BLaER1 treated with 17β-estradiol and CSF1 and Interleukin-3, amounts not matched to agents 10 nM and 100 nM (cell line): Measurements from ENCODE around the gene MEGF6.
A peak's percentile ranks its signal among the peaks of the same experiment; 100 is the strongest.

Experiments used
- H3K27ac ChIP-seq, 11 experiments: shearing (Covaris generic); formaldehyde crosslinking; 2 replicates each; pipeline ENCODE4 v1.8.1; 2022
- H3K27me3 ChIP-seq, 11 experiments: shearing (Covaris generic); formaldehyde crosslinking; 2 replicates each; pipeline ENCODE4 v1.8.1; 2022
- H3K36me3 ChIP-seq, 11 experiments: shearing (Covaris generic); formaldehyde crosslinking; 2 replicates each; pipeline ENCODE4 v1.8.1; 2022
- H3K4me1 ChIP-seq, 10 experiments: shearing (Covaris generic); formaldehyde crosslinking; 2 replicates each; pipeline ENCODE4 v1.8.1; 2022
- H3K4me2 ChIP-seq, 11 experiments: shearing (Covaris generic); formaldehyde crosslinking; 2 replicates each; pipeline ENCODE4 v1.8.1; 2022
- H3K4me3 ChIP-seq, 10 experiments: shearing (Covaris generic); formaldehyde crosslinking; 2 replicates each; pipeline ENCODE4 v1.8.1; 2022
- H3K9ac ChIP-seq, 11 experiments: shearing (Covaris generic); formaldehyde crosslinking; 2 replicates each; pipeline ENCODE4 v1.8.1; 2022
- H3K9me3 ChIP-seq, 11 experiments: shearing (Covaris generic); formaldehyde crosslinking; replicated peaks in 1 of 11; 2 replicates each; pipeline ENCODE4 v1.8.1; 2022
- H4K20me1 ChIP-seq, 11 experiments: shearing (Covaris generic); formaldehyde crosslinking; 2 replicates each; pipeline ENCODE4 v1.8.1; 2022
- Cebpa-rat ChIP-seq, 11 experiments: shearing (Covaris generic); IDR thresholded peaks; 2 replicates each; pipeline ENCODE4 v1.8.1; 2022

Gene MEGF6

DNA sequence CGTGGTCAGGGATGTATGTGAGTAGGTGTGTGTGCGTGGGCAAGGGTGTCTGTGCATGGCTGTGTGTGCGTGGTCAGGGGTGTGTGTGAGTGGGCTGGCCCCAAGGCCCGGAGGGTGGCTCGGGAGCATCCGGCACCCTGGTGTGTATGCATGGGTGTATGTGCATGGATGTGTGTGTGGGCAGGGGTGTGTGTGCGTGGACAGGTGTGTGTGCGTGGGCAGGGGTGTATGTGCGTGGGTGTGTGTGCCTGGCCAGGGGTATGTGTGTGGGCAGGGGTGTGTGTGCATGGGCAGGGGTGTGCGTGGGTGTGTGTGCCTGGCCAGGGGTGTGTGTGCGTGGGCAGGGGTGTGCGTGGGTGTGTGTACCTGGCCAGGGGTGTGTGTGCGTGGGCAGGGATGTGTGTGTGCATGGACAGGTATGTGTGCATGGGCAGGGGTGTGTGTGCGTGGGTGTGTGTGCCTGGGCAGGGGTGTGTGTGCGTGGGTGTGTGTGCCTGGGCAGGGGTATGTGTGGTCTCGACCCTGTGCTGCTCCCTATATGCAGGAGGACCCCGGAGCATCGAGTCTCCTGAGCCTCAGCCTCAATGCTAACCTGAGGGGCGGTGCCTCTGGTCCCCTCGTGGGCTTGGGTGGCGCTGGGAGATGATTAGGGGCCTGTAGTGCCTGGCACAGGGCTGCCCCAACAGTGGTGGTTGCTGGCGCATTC lies 140.5 kb downstream of the MEGF6 start:
- Histone ChIP-seq H3K9ac (peak overlapping the region in 6 of 11 experiments; percentile 13 to 61 (median 54); a peak in 7 of 22 replicates), H3K9me3 (no peaks in the 10 kb centered on the region), H3K4me2 (peak overlapping the region; percentile 67 to 88 (median 84)), H4K20me1 (peaks cover 0 to 31% (median 0%) of the 10 kb centered on the region in 11 experiments; a peak in 8 of 22 replicates), H3K4me3 (no peak overlapping the region), H3K4me1 (peaks cover 43 to 76% (median 66%) of the 10 kb centered on the region in 10 experiments), H3K27me3 (peaks cover 0 to 12% (median 0%) of the 10 kb centered on the region in 11 experiments; a peak in 2 of 22 replicates), H3K36me3 (no peaks in the 10 kb centered on the region), H3K27ac (peak overlapping the region in 5 of 11 experiments; percentile 32 to 70 (median 55); a peak in 6 of 22 replicates)
- TF ChIP-seq Cebpa-rat (IDR thresholded peaks at IDR 0.05): no peak

DNA sequence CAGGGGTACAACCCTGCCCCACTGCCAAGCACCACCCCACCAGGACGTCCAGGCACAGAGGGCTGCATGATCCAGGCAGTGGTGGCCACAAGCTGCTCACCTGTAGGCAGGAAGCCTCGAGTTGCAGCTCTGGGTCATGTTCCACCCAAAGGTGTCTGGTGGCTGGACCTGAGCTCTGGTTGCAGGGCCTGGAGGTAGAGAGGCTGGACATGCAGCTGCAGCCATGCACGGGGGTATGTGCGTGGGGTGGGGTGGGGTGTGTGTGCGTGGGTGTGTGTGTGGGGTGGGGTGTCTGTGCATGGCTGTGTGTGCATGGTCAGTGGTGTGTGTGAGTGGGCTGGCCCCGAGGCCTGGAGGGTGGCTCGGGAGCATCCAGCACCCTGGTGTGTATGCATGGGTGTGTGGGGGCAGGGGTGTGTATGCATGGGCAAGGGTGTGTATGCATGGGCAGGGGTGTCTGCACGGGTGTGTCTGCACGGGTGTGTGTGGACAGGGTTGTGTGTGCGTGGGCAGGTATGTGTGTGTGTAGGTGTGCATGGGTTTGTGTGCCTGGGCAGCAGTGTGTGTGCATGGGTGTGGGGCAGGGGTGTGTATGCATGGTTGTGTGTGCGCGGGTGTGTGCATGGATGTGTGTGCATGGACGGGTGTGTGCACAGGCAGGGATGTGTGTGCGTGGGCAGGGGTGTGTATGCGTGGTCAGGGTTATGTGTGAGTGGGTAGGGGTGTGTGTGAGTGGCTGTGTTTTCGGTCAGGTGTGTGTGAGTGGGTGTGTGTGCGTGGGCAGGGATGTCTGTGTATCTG lies 141.3 kb downstream of the MEGF6 start:
- peak overlapping the region; percentile 67 to 93 (median 85); a peak in 18 of 22 replicates for H3K4me2 ChIP-seq
- H3K27ac ChIP-seq: no peak overlapping the region
- H3K36me3 ChIP-seq: no peaks in the 10 kb centered on the region
- no peak overlapping the region for H3K9ac ChIP-seq
- peaks cover 0 to 31% (median 0%) of the 10 kb centered on the region in 11 experiments; a peak in 8 of 22 replicates for H4K20me1 ChIP-seq
- H3K4me3 ChIP-seq: no peak overlapping the region
- H3K4me1 ChIP-seq: peaks cover 48 to 83% (median 73%) of the 10 kb centered on the region in 10 experiments
- H3K9me3 ChIP-seq: no peaks in the 10 kb centered on the region
- peaks cover 0 to 12% (median 0%) of the 10 kb centered on the region in 11 experiments; a peak in 2 of 22 replicates for H3K27me3 ChIP-seq
- no peak for TF ChIP-seq Cebpa-rat (IDR thresholded peaks at IDR 0.05)

DNA sequence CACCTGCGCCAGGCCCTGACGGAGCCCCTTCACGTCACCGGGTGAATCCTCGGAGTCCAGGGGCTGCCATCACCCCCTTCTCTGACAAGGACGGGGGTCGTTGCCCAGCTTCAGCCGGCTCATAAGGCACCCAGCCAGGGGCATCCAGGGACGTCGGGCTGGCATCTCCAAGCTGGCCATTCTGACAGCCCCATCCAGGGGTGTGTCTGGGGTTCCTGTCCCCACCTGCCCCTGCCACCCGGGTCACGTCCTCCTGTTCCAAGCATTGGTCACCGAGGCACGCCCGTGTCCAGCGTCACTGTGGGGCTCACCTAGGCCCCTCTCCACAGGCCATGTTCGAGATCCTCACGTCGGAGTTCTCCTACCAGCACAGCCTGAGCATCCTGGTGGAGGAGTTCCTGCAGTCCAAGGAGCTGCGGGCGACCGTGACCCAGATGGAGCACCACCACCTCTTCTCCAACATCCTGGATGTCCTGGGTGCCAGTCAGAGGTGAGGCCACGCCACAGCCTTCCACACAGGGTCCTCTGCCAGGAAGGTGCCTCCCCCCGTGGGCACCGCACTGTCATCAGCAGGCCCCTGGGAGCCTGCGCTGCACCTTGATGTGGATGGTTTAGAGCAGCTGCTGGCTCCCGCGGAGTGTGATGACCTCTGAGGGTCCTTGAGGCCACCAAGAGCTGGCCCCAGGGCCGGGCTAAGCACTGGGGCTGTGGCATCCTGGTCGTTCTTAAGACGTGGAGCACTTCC lies 142.0 kb downstream of the MEGF6 start:
- no peak overlapping the region for H3K9ac ChIP-seq
- no peak overlapping the region for H3K4me3 ChIP-seq
- H3K9me3 ChIP-seq: no peaks in the 10 kb centered on the region
- TF ChIP-seq Cebpa-rat (IDR thresholded peaks at IDR 0.05): no peak
- peaks cover 0 to 31% (median 0%) of the 10 kb centered on the region in 11 experiments; a peak in 8 of 22 replicates for H4K20me1 ChIP-seq
- peaks cover 0 to 12% (median 0%) of the 10 kb centered on the region in 11 experiments; a peak in 2 of 22 replicates for H3K27me3 ChIP-seq
- H3K4me1 ChIP-seq: peaks cover 48 to 91% (median 79%) of the 10 kb centered on the region in 10 experiments
- H3K4me2 ChIP-seq: peak overlapping the region in 7 of 11 experiments; percentile 33 to 93 (median 79); a peak in 11 of 22 replicates
- no peaks in the 10 kb centered on the region for H3K36me3 ChIP-seq
- H3K27ac ChIP-seq: no peak overlapping the region

DNA sequence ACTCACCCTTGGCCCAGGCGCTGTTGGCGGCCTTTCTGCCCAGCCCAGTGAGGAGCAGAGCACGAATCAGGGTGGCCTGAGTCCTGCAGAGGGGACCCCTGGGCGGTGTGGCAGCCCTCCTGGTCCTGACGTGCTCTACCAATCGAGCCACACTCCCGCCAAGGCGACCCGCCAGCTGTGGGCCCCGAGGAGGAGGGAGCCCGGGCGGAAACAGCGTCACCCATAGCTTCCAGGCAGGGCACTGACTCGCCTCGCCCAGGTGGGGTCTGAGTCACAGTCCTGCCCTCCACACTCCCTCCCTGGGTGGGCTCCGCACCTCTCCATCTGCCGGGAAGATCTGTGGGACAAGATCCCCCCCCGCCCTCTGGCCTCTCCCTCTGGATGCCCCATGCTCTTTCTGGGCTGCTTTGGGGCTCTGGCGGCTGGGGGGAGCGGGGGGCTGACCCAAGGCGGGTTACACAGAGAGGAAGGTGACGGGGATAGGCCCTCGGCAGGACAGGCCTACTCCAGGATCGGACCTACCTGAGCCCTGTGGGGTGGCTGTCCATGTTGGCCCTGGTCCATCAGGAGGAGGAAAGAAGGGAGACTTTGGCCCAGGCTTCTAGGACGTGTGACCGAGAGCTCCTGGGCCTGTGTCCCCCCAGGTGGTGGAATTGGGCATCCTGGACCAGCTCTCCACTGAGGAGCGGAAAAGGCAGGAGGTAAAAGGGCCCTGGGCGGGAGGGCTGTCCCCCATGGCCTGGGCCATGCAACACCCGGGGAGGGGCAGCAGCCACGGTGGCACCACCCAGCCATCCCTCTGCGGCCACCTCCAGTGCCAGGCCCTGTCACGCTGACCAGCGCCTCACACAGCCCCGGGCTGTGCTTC lies 142.8 kb downstream of the MEGF6 start:
- Histone ChIP-seq H3K4me2 (peak overlapping the region; percentile 26 to 93 (median 79); a peak in 21 of 22 replicates), H3K27ac (peak overlapping the region in 1 of 11 experiments; percentile 34; a peak in 1 of 22 replicates), H3K4me1 (peaks cover 48 to 91% (median 82%) of the 10 kb centered on the region in 10 experiments)

DNA sequence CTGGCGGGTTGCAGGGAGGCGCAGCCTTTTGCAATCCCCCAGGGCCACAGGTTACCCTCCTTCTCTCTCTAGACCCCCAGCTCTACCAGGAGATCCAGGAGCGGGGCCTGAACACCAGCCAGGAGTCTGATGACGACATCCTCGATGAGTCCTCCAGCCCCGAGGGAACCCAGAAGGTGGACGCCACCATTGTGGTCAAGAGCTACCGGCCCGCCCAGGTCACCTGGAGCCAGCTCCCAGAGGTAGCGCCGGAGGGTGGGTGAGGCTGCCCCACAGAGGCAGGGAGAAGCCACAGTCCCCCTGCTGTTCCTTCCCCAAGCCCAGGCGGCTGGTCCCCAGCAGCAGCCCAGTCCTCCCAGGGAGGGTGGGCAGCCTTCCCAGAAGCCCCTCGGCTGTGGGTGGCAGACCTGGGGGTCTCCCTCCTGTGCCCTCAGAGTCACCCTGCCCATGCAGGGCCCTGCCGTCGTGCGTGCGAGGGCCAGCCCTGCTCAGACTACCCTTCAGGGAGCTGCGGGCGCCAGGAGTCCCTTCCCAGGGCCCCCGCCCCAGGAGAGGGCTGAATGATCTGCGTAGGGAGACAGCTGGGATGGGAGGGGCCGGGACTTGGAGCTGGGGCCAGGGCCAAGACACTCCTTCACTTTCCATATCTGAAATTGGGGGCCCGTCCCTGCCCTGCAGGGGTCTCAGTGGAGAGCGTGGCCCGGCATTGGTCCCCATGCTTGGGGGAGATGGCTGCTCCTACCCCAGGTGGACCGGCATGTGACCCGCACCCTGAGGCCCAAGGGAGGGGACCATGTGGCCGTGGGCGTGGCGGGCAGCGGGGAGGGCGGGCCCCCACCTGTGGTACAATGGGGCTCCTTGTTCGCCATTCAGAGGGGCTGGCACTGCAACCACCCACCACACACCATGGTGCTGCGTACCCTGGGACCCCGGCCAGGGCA lies 143.9 kb downstream of the MEGF6 start:
- H3K36me3 ChIP-seq: no peaks in the 10 kb centered on the region
- peaks cover 0 to 12% (median 0%) of the 10 kb centered on the region in 11 experiments; a peak in 2 of 22 replicates for H3K27me3 ChIP-seq
- peak overlapping the region; percentile 26 to 93 (median 79); a peak in 21 of 22 replicates for H3K4me2 ChIP-seq
- H3K4me1 ChIP-seq: peaks cover 48 to 83% (median 81%) of the 10 kb centered on the region in 10 experiments
- peak overlapping the region in 1 of 11 experiments; percentile 34; a peak in 1 of 22 replicates for H3K27ac ChIP-seq
- H3K4me3 ChIP-seq: no peak overlapping the region
- H4K20me1 ChIP-seq: peaks cover 0 to 30% (median 0%) of the 10 kb centered on the region in 11 experiments; a peak in 8 of 22 replicates
- H3K9ac ChIP-seq: 0 out of 22 replicates have a peak overlapping the region, but pooled peaks of 2 of the 11 experiments have one; percentile 14 to 32
- H3K9me3 ChIP-seq: no peaks in the 10 kb centered on the region
- no peak for TF ChIP-seq Cebpa-rat (IDR thresholded peaks at IDR 0.05)

More for the DNA sequence above, 142.8 kb downstream of the MEGF6 start:
- peaks cover 0 to 31% (median 0%) of the 10 kb centered on the region in 11 experiments; a peak in 8 of 22 replicates for H4K20me1 ChIP-seq
- no peaks in the 10 kb centered on the region for H3K36me3 ChIP-seq
- H3K27me3 ChIP-seq: peaks cover 0 to 12% (median 0%) of the 10 kb centered on the region in 11 experiments; a peak in 2 of 22 replicates
- H3K4me3 ChIP-seq: no peak overlapping the region
- no peak for TF ChIP-seq Cebpa-rat (IDR thresholded peaks at IDR 0.05)
- no peaks in the 10 kb centered on the region for H3K9me3 ChIP-seq
- H3K9ac ChIP-seq: peak overlapping the region in 4 of 11 experiments; percentile 14 to 32 (median 22); a peak in 2 of 22 replicates

DNA sequence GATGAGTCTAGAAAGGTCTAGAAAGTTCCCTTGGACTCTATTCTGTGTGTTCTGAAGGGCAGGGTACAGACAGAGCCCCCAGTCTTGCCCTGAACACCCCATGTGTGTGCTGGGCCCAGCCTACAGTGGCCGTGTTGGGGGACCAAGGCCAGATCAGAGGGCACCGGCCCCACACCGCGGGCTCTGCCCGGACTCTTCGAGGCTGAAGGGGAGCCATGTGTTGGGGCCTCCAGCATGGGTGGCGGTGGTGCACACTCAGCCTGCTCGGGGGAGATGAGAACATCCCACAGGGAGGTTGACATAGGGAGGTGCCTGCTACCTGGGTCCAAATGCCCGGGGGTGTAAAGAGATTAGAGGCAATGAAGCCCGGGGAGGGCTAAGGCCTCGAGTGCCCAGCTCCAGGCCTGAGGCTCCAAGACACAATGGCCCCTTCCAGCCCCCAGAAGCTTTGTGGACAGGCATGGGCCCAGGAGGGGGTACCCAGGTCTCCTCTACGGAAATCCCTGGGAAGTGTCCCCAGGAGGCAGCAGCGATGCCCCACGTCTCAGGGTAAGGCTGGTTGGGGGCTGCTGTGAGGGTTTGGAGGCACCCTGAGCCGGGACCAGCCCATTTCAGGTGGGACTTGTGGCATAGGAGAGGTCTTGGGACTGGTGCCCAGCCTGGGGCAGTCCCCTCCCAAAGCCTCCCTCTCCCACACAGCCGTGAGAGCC lies 144.8 kb downstream of the MEGF6 start:
- Histone ChIP-seq H3K9ac (peak overlapping the region in 3 of 11 experiments; percentile 3 to 31 (median 22); a peak in 2 of 22 replicates), H3K9me3 (no peaks in the 10 kb centered on the region), H3K27me3 (peaks cover 0 to 12% (median 0%) of the 10 kb centered on the region in 11 experiments; a peak in 2 of 22 replicates), H4K20me1 (peaks cover 0 to 22% (median 0%) of the 10 kb centered on the region in 11 experiments; a peak in 8 of 22 replicates), H3K27ac (0 out of 22 replicates have a peak overlapping the region, but pooled peaks of 2 of the 11 experiments have one; percentile 6 to 28), H3K4me1 (peaks cover 40 to 75% (median 73%) of the 10 kb centered on the region in 10 experiments), H3K4me3 (no peak overlapping the region), H3K4me2 (peak overlapping the region; percentile 67 to 93 (median 79)), H3K36me3 (no peaks in the 10 kb centered on the region)
- no peak for TF ChIP-seq Cebpa-rat (IDR thresholded peaks at IDR 0.05)
